CD4-positive, alpha-beta T cell (primary cell): ENCODE results near the gene CCP110. TPM values are rescaled to one million over a fixed set of nuclear protein-coding genes. Genes with fewer than 3 reads are reported as not detected.

Experiments
- ATAC-seq: fragments of 200-7000 bp; cut with Tn5 transposase; one replicate; pipeline ENCODE4 v1.10.0; 2022; ENCODE audit warnings: mild to moderate bottlenecking; ENCODE audit not compliant: poor library complexity
- CTCF ChIA-PET: fragments of 350-600 bp; sonication (Branson Sonifier 250); formaldehyde crosslinking; loops from one replicate; lab custom pipeline; 2021; ENCODE audit warnings: antibody characterized with exemption, inconsistent platforms; lab: Charles Lee
- POLR2A ChIA-PET: fragments of 350-600 bp; sonication (Branson Sonifier 250); formaldehyde crosslinking; loops from one replicate; lab custom pipeline; 2021; ENCODE audit warnings: antibody characterized with exemption, inconsistent platforms; lab: Charles Lee
- DNase-seq, 14 experiments: peaks; one replicate each; pipeline ENCODE4 v3.0.0-alpha.2; 2013 to 2020; ENCODE audit warnings: mixed read lengths in 2 of 14
- H3K27ac ChIP-seq, 2 donors: one replicate each; pipeline versions ENCODE4 v1.5.1 to v1.7.0; 2013; ENCODE audit warnings: low read length in 2 of 2, low read depth in 1 of 2, mild to moderate bottlenecking in 1 of 2
- H3K27me3 ChIP-seq, 2 experiments: 1 replicate in 1 of 2; 2 replicates in 1 of 2; pipeline versions ENCODE4 v1.6.1 to v1.7.0; 2013; ENCODE audit warnings: low read length in 2 of 2, control low read depth in 1 of 2, mild to moderate bottlenecking in 1 of 2, moderate library complexity in 1 of 2; ENCODE audit not compliant: insufficient read depth in 2 of 2, control insufficient read depth in 1 of 2
- H3K36me3 ChIP-seq: one replicate; pipeline ENCODE4 v1.6.1; 2013; ENCODE audit warnings: low read length, control low read depth; ENCODE audit not compliant: insufficient read depth
- H3K4me1 ChIP-seq: one replicate; pipeline ENCODE4 v1.6.1; 2013; ENCODE audit warnings: low read length, control low read depth; ENCODE audit not compliant: insufficient read depth
- H3K4me3 ChIP-seq: one replicate; pipeline ENCODE4 v1.5.1; 2013; ENCODE audit warnings: mild to moderate bottlenecking, low read length, moderate library complexity
- H3K9me3 ChIP-seq, 2 experiments: 1 replicate in 1 of 2; 2 replicates in 1 of 2; pipeline versions ENCODE4 v1.6.1 to v1.7.0; 2013; ENCODE audit warnings: low read length in 2 of 2, mild to moderate bottlenecking in 2 of 2, control low read depth in 1 of 2, moderate library complexity in 1 of 2; ENCODE audit not compliant: control insufficient read depth in 1 of 2, insufficient read depth in 1 of 2
- H3K27ac Mint-ChIP-seq: one replicate; pipeline ENCODE4 v1.8.0; 2020; ENCODE audit warnings: mixed read lengths
- H3K27me3 Mint-ChIP-seq: one replicate; pipeline ENCODE4 v1.8.0; 2021; ENCODE audit warnings: mixed read lengths
- H3K36me3 Mint-ChIP-seq: one replicate; pipeline ENCODE4 v1.8.0; 2021; ENCODE audit warnings: low read depth, mixed read lengths
- H3K4me1 Mint-ChIP-seq: one replicate; pipeline ENCODE4 v1.8.0; 2021; ENCODE audit warnings: low read depth, mixed read lengths
- H3K4me3 Mint-ChIP-seq: one replicate; pipeline ENCODE4 v1.8.0; 2020; ENCODE audit warnings: mild to moderate bottlenecking, mixed read lengths
- H3K9me3 Mint-ChIP-seq: one replicate; pipeline ENCODE4 v1.8.0; 2020; ENCODE audit warnings: mixed read lengths
- CTCF ChIP-seq: fragments of 200-600 bp; IDR thresholded peaks from one replicate; pipeline ENCODE4 v1.8.0; 2022; ENCODE audit warnings: antibody characterized with exemption, mild to moderate bottlenecking
- intact Hi-C, 2 experiments: fragments of 100-400 bp; cut with DNase I in 1 of 2; cut with micrococcal nuclease in 1 of 2; formaldehyde crosslinking; loops; one replicate each; pipeline versions ENCODE4 v1.15.1 to v1.9.0; 2023 to 2025; cut with DNase I, micrococcal nuclease
- total RNA-seq, 174 experiments: library from RNA in 2 of 174; stranded (reverse) in 2 of 174; gene quantifications; one replicate each; pipeline ENCODE4 v1.2.3 and lab custom pipeline; 2021 to 2026

CCP110 gene
- total RNA-seq, 2 experiments from 2014 or later: 14.8 to 15.4 TPM

DNA sequence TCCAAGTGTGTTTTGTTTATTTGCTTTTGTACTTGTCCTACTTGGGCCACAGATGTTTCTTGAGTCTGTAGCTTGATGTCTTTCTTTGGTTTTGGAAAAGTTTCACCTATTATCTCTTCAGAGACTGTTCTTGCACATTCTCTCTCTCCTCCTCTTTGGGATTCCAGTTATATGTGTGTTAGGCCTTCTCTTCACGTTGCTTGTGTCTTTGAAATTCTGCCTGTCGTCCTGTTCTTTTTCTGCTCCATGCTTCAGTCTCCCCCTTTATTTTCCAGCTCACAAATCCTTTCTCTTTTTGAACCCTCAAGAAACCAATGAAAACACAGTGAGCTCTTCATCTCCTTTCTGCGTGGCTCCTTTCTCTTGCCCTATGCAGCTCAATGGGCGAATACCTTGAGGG is 39.6 kb downstream of the CCP110 start:
- no peak for TF ChIP-seq CTCF

DNA sequence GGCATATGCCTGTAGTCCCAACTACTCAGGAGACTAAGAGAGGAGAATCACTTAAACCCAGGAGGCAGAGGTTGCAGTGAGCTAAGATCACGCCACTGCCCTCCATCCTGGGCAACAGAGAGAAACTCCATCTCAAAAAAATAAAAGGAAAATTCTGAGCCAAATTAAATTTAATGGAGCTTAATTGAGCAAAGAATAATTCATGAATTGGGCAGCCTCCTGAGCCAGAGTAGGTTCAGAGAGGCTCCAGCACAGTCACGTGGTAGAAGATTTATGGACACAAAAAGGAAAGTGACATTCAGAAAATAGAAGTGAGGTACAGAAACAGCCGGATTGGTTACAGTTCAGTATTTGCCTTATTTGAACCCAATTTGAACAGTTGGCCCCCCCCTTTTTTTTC is 42.6 kb downstream of the CCP110 start:
- TF ChIP-seq CTCF: no peak
- Mint-ChIP-seq H3K4me3 (no peak overlapping the region), H3K9me3 (peaks cover 3% of the 10 kb centered on the region), H3K27ac (no peak overlapping the region), H3K4me1 (no peaks in the 10 kb centered on the region), H3K36me3 (peaks cover 62% of the 10 kb centered on the region), H3K27me3 (no peaks in the 10 kb centered on the region)
- H3K9me3 ChIP-seq: no peaks in the 10 kb centered on the region
- H3K4me3 ChIP-seq: no peak overlapping the region
- intact Hi-C loops: no loop called here
- POLR2A ChIA-PET: no interaction called here
- CTCF ChIA-PET: interaction anchor here (1.3 kb wide), 1 partner anchor 17 kb away, joined by 5 read pairs; no protein-coding TSS in a partner anchor
- peaks cover 36% of the 10 kb centered on the region for H3K36me3 ChIP-seq
- DNase-seq: no peak
- H3K4me1 ChIP-seq: no peaks in the 10 kb centered on the region
- no peak overlapping the region for H3K27ac ChIP-seq
- no peaks in the 10 kb centered on the region for H3K27me3 ChIP-seq
- no peak for ATAC-seq

More for the DNA sequence above, 39.6 kb downstream of the CCP110 start:
- Mint-ChIP-seq H3K4me3 (no peak overlapping the region), H3K4me1 (peaks cover 6% of the 10 kb centered on the region), H3K36me3 (peaks cover 43% of the 10 kb centered on the region), H3K27ac (no peak overlapping the region), H3K9me3 (peaks cover 3% of the 10 kb centered on the region), H3K27me3 (no peaks in the 10 kb centered on the region)
- POLR2A ChIA-PET: no interaction called here
- CTCF ChIA-PET: interaction anchor here (1.4 to 1.5 kb wide), 2 partner anchors 8 to 344 kb away, joined by 4 read pairs; partner anchors contain the start of gene VPS35L
- Histone ChIP-seq H3K9me3 (no peaks in the 10 kb centered on the region), H3K27ac (no peak overlapping the region), H3K36me3 (peaks cover 24% of the 10 kb centered on the region), H3K4me1 (peaks cover 2% of the 10 kb centered on the region), H3K4me3 (no peak overlapping the region), H3K27me3 (no peaks in the 10 kb centered on the region)
- intact Hi-C loops: no loop called here
- DNase-seq: no peak
- ATAC-seq: no peak

- intact Hi-C loops: no loop called here
- no peaks in the 10 kb centered on the region for H3K27me3 ChIP-seq
- DNase-seq (no peak), ATAC-seq (no peak)
- no peak overlapping the region for H3K4me3 ChIP-seq
- H3K27ac ChIP-seq: no peak overlapping the region
- ChIA-PET CTCF (interaction anchor here (1.3 kb wide), 1 partner anchor 16 kb away, joined by 5 read pairs; no protein-coding TSS in a partner anchor), POLR2A (no interaction called here)
- no peaks in the 10 kb centered on the region for H3K9me3 ChIP-seq
- peaks cover 3% of the 10 kb centered on the region for H3K9me3 Mint-ChIP-seq
- no peaks in the 10 kb centered on the region for H3K4me1 Mint-ChIP-seq
- H3K4me3 Mint-ChIP-seq: no peak overlapping the region
- no peaks in the 10 kb centered on the region for H3K4me1 ChIP-seq
- peaks cover 44% of the 10 kb centered on the region for H3K36me3 ChIP-seq
- H3K27ac Mint-ChIP-seq: no peak overlapping the region
- H3K36me3 Mint-ChIP-seq: peaks cover 73% of the 10 kb centered on the region
- no peak for TF ChIP-seq CTCF
- no peaks in the 10 kb centered on the region for H3K27me3 Mint-ChIP-seq
Observed at GRCh38 chr16:19567560-19567959, 43.8 kb downstream of the CCP110 start.
